ENCODE results near the gene ABITRAM.
"Not testable (repeated sequence)": the region's sequence is repeated elsewhere in the genome, so short reads cannot be mapped to it uniquely, and the experiment has no call there.

ABITRAM gene

GRCh38 chr9:108910402-108910801 is 23.8 kb upstream of the ABITRAM start:
- no peak overlapping the region for H3K27ac Mint-ChIP-seq
- no peak for DNase-seq (ENCODE audit: low spot score)
- H3K27me3 Mint-ChIP-seq (ENCODE audit: low read depth) = no peaks in the 10 kb centered on the region
- H3K4me3 Mint-ChIP-seq = no peak overlapping the region
- peaks cover 7% of the 10 kb centered on the region for H3K4me1 Mint-ChIP-seq (ENCODE audit: low read depth)
- H3K36me3 Mint-ChIP-seq (ENCODE audit: low read depth) = peaks cover 30% of the 10 kb centered on the region
- H3K9me3 Mint-ChIP-seq = no peaks in the 10 kb centered on the region

GRCh38 chr9:108910914-108911313 is 23.3 kb upstream of the ABITRAM start:
- Mint-ChIP-seq H3K4me3 (no peak overlapping the region), H3K27ac (no peak overlapping the region), H3K36me3 (ENCODE audit: low read depth) (peaks cover 35% of the 10 kb centered on the region)

GRCh38 chr9:108911820-108912219 is 22.4 kb upstream of the ABITRAM start:
- no peak overlapping the region for H3K27ac Mint-ChIP-seq
- H3K4me3 Mint-ChIP-seq = no peak overlapping the region

More at GRCh38 chr9:108910914-108911313, 23.3 kb upstream of the ABITRAM start:
- peaks cover 7% of the 10 kb centered on the region for H3K4me1 Mint-ChIP-seq (ENCODE audit: low read depth)
- H3K9me3 Mint-ChIP-seq = no peaks in the 10 kb centered on the region
- no peak for DNase-seq (ENCODE audit: low spot score)
- no peaks in the 10 kb centered on the region for H3K27me3 Mint-ChIP-seq (ENCODE audit: low read depth)

GRCh38 chr9:108913391-108913790 is 20.8 kb upstream of the ABITRAM start:
- H3K27me3 Mint-ChIP-seq (ENCODE audit: low read depth) = no peaks in the 10 kb centered on the region
- no peak overlapping the region for H3K4me3 Mint-ChIP-seq
- peaks cover 33% of the 10 kb centered on the region for H3K36me3 Mint-ChIP-seq (ENCODE audit: low read depth)
- peaks cover 7% of the 10 kb centered on the region for H3K4me1 Mint-ChIP-seq (ENCODE audit: low read depth)
- no peak for DNase-seq (ENCODE audit: low spot score)
- H3K27ac Mint-ChIP-seq = no peak overlapping the region
- no peaks in the 10 kb centered on the region for H3K9me3 Mint-ChIP-seq

More at GRCh38 chr9:108911820-108912219, 22.4 kb upstream of the ABITRAM start:
- Mint-ChIP-seq H3K36me3 (ENCODE audit: low read depth) (peaks cover 37% of the 10 kb centered on the region), H3K4me1 (ENCODE audit: low read depth) (peaks cover 7% of the 10 kb centered on the region), H3K27me3 (ENCODE audit: low read depth) (no peaks in the 10 kb centered on the region), H3K9me3 (no peaks in the 10 kb centered on the region)
- no peak for DNase-seq (ENCODE audit: low spot score)

- Mint-ChIP-seq H3K27ac (no peak overlapping the region), H3K4me3 (no peak overlapping the region), H3K36me3 (ENCODE audit: low read depth) (peaks cover 34% of the 10 kb centered on the region), H3K9me3 (no peaks in the 10 kb centered on the region), H3K4me1 (ENCODE audit: low read depth) (no peaks in the 10 kb centered on the region), H3K27me3 (ENCODE audit: low read depth) (no peaks in the 10 kb centered on the region)
- no peak for DNase-seq (ENCODE audit: low spot score)
Measured at GRCh38 chr9:108919517-108919916, 14.7 kb upstream of the ABITRAM start.

- not testable (repeated sequence) for DNase-seq (ENCODE audit: low spot score); H3K4me1 Mint-ChIP-seq (ENCODE audit: low read depth); H3K27me3 Mint-ChIP-seq (ENCODE audit: low read depth); H3K4me3 Mint-ChIP-seq; H3K9me3 Mint-ChIP-seq; H3K27ac Mint-ChIP-seq
- H3K36me3 Mint-ChIP-seq (ENCODE audit: low read depth) = peaks cover 41% of the 10 kb centered on the region
Measured at GRCh38 chr9:108920401-108920800, 13.8 kb upstream of the ABITRAM start.

GRCh38 chr9:108921200-108921599 is 13.0 kb upstream of the ABITRAM start:
- H3K36me3 Mint-ChIP-seq (ENCODE audit: low read depth) = peaks cover 40% of the 10 kb centered on the region
- H3K27me3 Mint-ChIP-seq (ENCODE audit: low read depth) = no peaks in the 10 kb centered on the region
- H3K4me1 Mint-ChIP-seq (ENCODE audit: low read depth) = no peaks in the 10 kb centered on the region
- DNase-seq (ENCODE audit: low spot score) = no peak
- H3K4me3 Mint-ChIP-seq = no peak overlapping the region
- H3K9me3 Mint-ChIP-seq = no peaks in the 10 kb centered on the region
- H3K27ac Mint-ChIP-seq = no peak overlapping the region

- Mint-ChIP-seq H3K4me3 (no peak overlapping the region), H3K27ac (no peak overlapping the region), H3K4me1 (ENCODE audit: low read depth) (peaks cover 2% of the 10 kb centered on the region), H3K9me3 (no peaks in the 10 kb centered on the region), H3K27me3 (ENCODE audit: low read depth) (no peaks in the 10 kb centered on the region), H3K36me3 (ENCODE audit: low read depth) (peaks cover 48% of the 10 kb centered on the region)
- no peak for DNase-seq (ENCODE audit: low spot score)
Measured at GRCh38 chr9:108924466-108924865, 9.7 kb upstream of the ABITRAM start.

GRCh38 chr9:108928386-108928785 is 5.8 kb upstream of the ABITRAM start:
- no peaks in the 10 kb centered on the region for H3K9me3 Mint-ChIP-seq
- no peak overlapping the region for H3K27ac Mint-ChIP-seq
- no peak overlapping the region for H3K4me3 Mint-ChIP-seq
- no peaks in the 10 kb centered on the region for H3K27me3 Mint-ChIP-seq (ENCODE audit: low read depth)
- H3K36me3 Mint-ChIP-seq (ENCODE audit: low read depth) = peaks cover 43% of the 10 kb centered on the region
- no peak for DNase-seq (ENCODE audit: low spot score)
- peaks cover 12% of the 10 kb centered on the region for H3K4me1 Mint-ChIP-seq (ENCODE audit: low read depth)

- no peaks in the 10 kb centered on the region for H3K27me3 Mint-ChIP-seq (ENCODE audit: low read depth)
- no peaks in the 10 kb centered on the region for H3K9me3 Mint-ChIP-seq
- peak overlapping the region; percentile 95 for H3K27ac Mint-ChIP-seq
- H3K4me3 Mint-ChIP-seq = peak overlapping the region; percentile 97
- no peak for DNase-seq (ENCODE audit: low spot score)
- peaks cover 22% of the 10 kb centered on the region for H3K4me1 Mint-ChIP-seq (ENCODE audit: low read depth)
- H3K36me3 Mint-ChIP-seq (ENCODE audit: low read depth) = peaks cover 13% of the 10 kb centered on the region
Measured at GRCh38 chr9:108933231-108933717, 926 bp upstream of the ABITRAM start.

- Mint-ChIP-seq H3K36me3 (ENCODE audit: low read depth) (peaks cover 9% of the 10 kb centered on the region), H3K4me1 (ENCODE audit: low read depth) (peaks cover 22% of the 10 kb centered on the region), H3K9me3 (no peaks in the 10 kb centered on the region), H3K4me3 (peak within 1 kb of the TSS; percentile 97), H3K27ac (peak within 1 kb of the TSS; percentile 95), H3K27me3 (ENCODE audit: low read depth) (no peaks in the 10 kb centered on the region)
- peak; percentile 91 for DNase-seq (ENCODE audit: low spot score)
Measured at GRCh38 chr9:108933718-108934322, 380 bp upstream of the ABITRAM start, which contains the start of gene ELP1. Gene ELP1, minus strand, starts transcription at chr9:108934124. Its CDS starts 2,978 bp downstream, at chr9:108931146.

GRCh38 chr9:108937561-108938305 is 3.5 kb downstream of the ABITRAM start:
- no peak overlapping the region for H3K4me3 Mint-ChIP-seq
- no peak for DNase-seq (ENCODE audit: low spot score)

GRCh38 chr9:108939975-108940374 is 5.8 kb downstream of the ABITRAM start:
- no peak overlapping the region for H3K27ac Mint-ChIP-seq
- H3K27me3 Mint-ChIP-seq (ENCODE audit: low read depth) = no peaks in the 10 kb centered on the region
- DNase-seq (ENCODE audit: low spot score) = no peak
- H3K4me1 Mint-ChIP-seq (ENCODE audit: low read depth) = peaks cover 7% of the 10 kb centered on the region
- H3K4me3 Mint-ChIP-seq = no peak overlapping the region
- peaks cover 6% of the 10 kb centered on the region for H3K36me3 Mint-ChIP-seq (ENCODE audit: low read depth)
- no peaks in the 10 kb centered on the region for H3K9me3 Mint-ChIP-seq

More at GRCh38 chr9:108937561-108938305, 3.5 kb downstream of the ABITRAM start:
- H3K36me3 Mint-ChIP-seq (ENCODE audit: low read depth) = peaks cover 6% of the 10 kb centered on the region
- H3K4me1 Mint-ChIP-seq (ENCODE audit: low read depth) = peaks cover 17% of the 10 kb centered on the region
- H3K27me3 Mint-ChIP-seq (ENCODE audit: low read depth) = no peaks in the 10 kb centered on the region
- no peaks in the 10 kb centered on the region for H3K9me3 Mint-ChIP-seq
- peak overlapping the region; percentile 22 for H3K27ac Mint-ChIP-seq

- DNase-seq (ENCODE audit: low spot score) = no peak
- Mint-ChIP-seq H3K9me3 (no peaks in the 10 kb centered on the region), H3K4me1 (ENCODE audit: low read depth) (no peaks in the 10 kb centered on the region), H3K27me3 (ENCODE audit: low read depth) (no peaks in the 10 kb centered on the region), H3K27ac (no peak overlapping the region), H3K36me3 (ENCODE audit: low read depth) (no peaks in the 10 kb centered on the region), H3K4me3 (no peak overlapping the region)
Measured at GRCh38 chr9:108950168-108950567, 16.0 kb downstream of the ABITRAM start.
